CD14-positive monocyte (primary cell): Measurements from ENCODE around the gene UBE3A. TPM values are rescaled to one million over a fixed set of nuclear protein-coding genes. Genes with fewer than 3 reads are reported as not detected.
A peak's percentile ranks its signal among the peaks of the same experiment; 100 is the strongest.

Experiments
- DNase-seq, 3 donors: peaks; one replicate each; pipeline ENCODE4 v3.0.0-alpha.2; 2011 to 2022
- H2AFZ ChIP-seq: 2 replicates; pipeline ENCODE4 v1.6.0; 2012; ENCODE audit warnings: mild to moderate bottlenecking, low read depth, low read length, inconsistent platforms; ENCODE audit not compliant: insufficient read depth, poor library complexity, severe bottlenecking
- H3K27ac ChIP-seq, 2 donors: 1 replicate in 1 of 2; 2 replicates in 1 of 2; pipeline ENCODE4 v1.5.1; 2012 to 2013; ENCODE audit warnings: low read length in 2 of 2, control low read depth in 1 of 2, inconsistent platforms in 1 of 2, low read depth in 1 of 2, mild to moderate bottlenecking in 1 of 2
- H3K27me3 ChIP-seq, 2 donors: one replicate each; pipeline versions ENCODE4 v1.6.0 to v1.6.1; 2011 to 2013; ENCODE audit warnings: low read length in 2 of 2; ENCODE audit not compliant: control insufficient read depth in 2 of 2, insufficient read depth in 2 of 2
- H3K36me3 ChIP-seq, 2 donors: replicated peaks in 1 of 2; 1 replicate in 1 of 2; 2 replicates in 1 of 2; pipeline versions ENCODE4 v1.5.1 to v1.6.1; 2012 to 2013; ENCODE audit warnings: low read length in 2 of 2, control low read depth in 1 of 2, inconsistent platforms in 1 of 2, mild to moderate bottlenecking in 1 of 2; ENCODE audit not compliant: insufficient read depth in 2 of 2, control insufficient read depth in 1 of 2
- H3K4me1 ChIP-seq, 2 donors: 1 replicate in 1 of 2; 2 replicates in 1 of 2; pipeline versions ENCODE4 v1.5.1 to v1.6.1; 2012 to 2013; ENCODE audit warnings: low read length in 2 of 2, control low read depth in 1 of 2, inconsistent platforms in 1 of 2, mild to moderate bottlenecking in 1 of 2, moderate library complexity in 1 of 2; ENCODE audit not compliant: insufficient read depth in 2 of 2, control insufficient read depth in 1 of 2
- H3K4me2 ChIP-seq: replicated peaks from 2 replicates; pipeline ENCODE3; 2012; ENCODE audit warnings: low read length, moderate library complexity, mild to moderate bottlenecking; ENCODE audit not compliant: poor library complexity, severe bottlenecking; ENCODE audit errors: extremely low read depth
- H3K4me3 ChIP-seq, 3 experiments: fragments of 200-600 bp in 1 of 3; sonication (generic) in 1 of 3; replicated peaks in 1 of 3; 1 replicate in 2 of 3; 2 replicates in 1 of 3; pipeline ENCODE4 v1.5.1; 2011 to 2013; ENCODE audit warnings: low read length in 3 of 3, mild to moderate bottlenecking in 3 of 3, control low read depth in 2 of 3, low read depth in 2 of 3, inconsistent platforms in 1 of 3, moderate library complexity in 1 of 3
- H3K79me2 ChIP-seq: 2 replicates; pipeline ENCODE4 v1.6.0; 2012; ENCODE audit warnings: mild to moderate bottlenecking, control low read depth, inconsistent platforms, low read length, moderate library complexity; ENCODE audit not compliant: insufficient read depth
- H3K9ac ChIP-seq: 2 replicates; pipeline ENCODE4 v1.6.0; 2017; ENCODE audit warnings: low read length, mild to moderate bottlenecking; ENCODE audit not compliant: insufficient read depth, poor library complexity, severe bottlenecking
- H3K9me3 ChIP-seq, 2 donors: replicated peaks in 1 of 2; 1 replicate in 1 of 2; 2 replicates in 1 of 2; pipeline versions ENCODE4 v1.5.1 to v1.6.1; 2012 to 2013; ENCODE audit warnings: low read length in 2 of 2, control low read depth in 1 of 2; ENCODE audit not compliant: control insufficient read depth in 1 of 2, insufficient read depth in 1 of 2
- H4K20me1 ChIP-seq: 2 replicates; pipeline ENCODE4 v1.6.0; 2012; ENCODE audit warnings: mild to moderate bottlenecking, low read length, control low read depth, moderate library complexity; ENCODE audit not compliant: insufficient read depth
- H3K27ac Mint-ChIP-seq, 7 donors: one replicate each; pipeline ENCODE4 v1.8.0; 2020; ENCODE audit warnings: mild to moderate bottlenecking in 7 of 7, mixed read lengths in 7 of 7, moderate library complexity in 6 of 7, inconsistent platforms in 2 of 7
- H3K27me3 Mint-ChIP-seq, 3 donors: one replicate each; pipeline ENCODE4 v1.8.0; 2021 to 2022; ENCODE audit warnings: low read depth in 3 of 3, mild to moderate bottlenecking in 3 of 3, mixed read lengths in 3 of 3, moderate library complexity in 3 of 3, inconsistent platforms in 1 of 3
- H3K36me3 Mint-ChIP-seq, 2 donors: one replicate each; pipeline ENCODE4 v1.8.0; 2020; ENCODE audit warnings: mixed read lengths in 2 of 2, inconsistent platforms in 1 of 2, mild to moderate bottlenecking in 1 of 2
- H3K4me1 Mint-ChIP-seq: one replicate; pipeline ENCODE4 v1.8.0; 2020; ENCODE audit warnings: mild to moderate bottlenecking, mixed read lengths
- H3K4me3 Mint-ChIP-seq, 2 donors: one replicate each; pipeline ENCODE4 v1.8.0; 2020; ENCODE audit warnings: mild to moderate bottlenecking in 2 of 2, mixed read lengths in 2 of 2, moderate library complexity in 1 of 2
- H3K9me3 Mint-ChIP-seq, 7 donors: one replicate each; pipeline ENCODE4 v1.8.0; 2020 to 2022; ENCODE audit warnings: mixed read lengths in 7 of 7, mild to moderate bottlenecking in 6 of 7, moderate library complexity in 6 of 7, inconsistent platforms in 2 of 7
- WGBS: methylation state at CpG from one replicate; pipeline ENCODE4 v1.1.5; 2013; ENCODE audit warnings: missing lambda C conversion rate; ENCODE audit not compliant: insufficient coverage; 5-methylcytosine and 5-hydroxymethylcytosine counted together
- intact Hi-C, 2 donors: fragments of 100-400 bp; cut with micrococcal nuclease; formaldehyde crosslinking; loops; one replicate each; pipeline versions ENCODE4 v1.15.0 to v1.15.1; 2023
- polyA plus RNA-seq, 3 donors: library from polyadenylated mRNA; depleted of rRNA in 1 of 3; unstranded in 2 of 3; stranded (reverse) in 1 of 3; fragments of 300-500 nt in 2 of 3; fragments of >200 nt in 1 of 3; fragmentation: Illumina TruSeq in 2 of 3; gene quantifications; 1 replicate in 2 of 3; 2 replicates in 1 of 3; pipeline ENCODE4 v1.2.3, GENCODE V29; 2012 to 2021
- TF ChIP-seq, protein P1 (sequence below): fragments of 200-600 bp; IDR thresholded peaks from one replicate; pipeline ENCODE4 v1.8.0; 2022; ENCODE audit warnings: antibody characterized with exemption, mild to moderate bottlenecking

The UBE3A gene
- polyA plus RNA-seq, 3 donors = 13.9 to 73.3 (median 54.5) TPM

DNA sequence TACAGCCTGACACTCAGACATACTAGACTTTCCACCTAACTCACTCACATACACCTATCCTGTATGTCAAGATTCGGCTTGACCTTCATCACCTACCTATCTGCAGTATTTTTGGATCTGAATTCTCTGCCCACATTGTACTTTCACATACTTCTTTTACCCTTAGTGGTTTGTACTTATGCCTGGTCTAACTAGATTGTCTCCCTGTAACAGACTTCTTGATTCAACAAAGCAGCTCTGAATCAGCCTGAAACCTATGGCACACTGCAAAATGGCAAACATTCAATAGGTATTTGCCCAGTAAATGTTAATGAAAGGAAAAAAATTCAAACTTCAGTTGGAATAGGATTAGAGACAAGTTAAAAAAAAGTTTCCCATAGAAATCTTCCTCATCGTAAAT lies 106.5 kb downstream of the UBE3A start:
- WGBS = 86% methylated on average over 1 of the region's 2 CpGs
- no peak overlapping the region for H3K4me3 ChIP-seq

GRCh38 chr15:25331860-25332259 lies 107.0 kb downstream of the UBE3A start:
- H3K9ac ChIP-seq = no peak overlapping the region

More for the DNA sequence above, 106.5 kb downstream of the UBE3A start:
- Histone ChIP-seq H3K4me2 (no peak overlapping the region), H4K20me1 (no peaks in the 10 kb centered on the region), H3K79me2 (no peaks in the 10 kb centered on the region), H3K9me3 (peaks cover 0 to 8% of the 10 kb centered on the region in 2 donors), H2AFZ (no peak overlapping the region), H3K27ac (no peak overlapping the region), H3K4me1 (no peaks in the 10 kb centered on the region), H3K27me3 (no peaks in the 10 kb centered on the region), H3K36me3 (peaks cover 5 to 26% of the 10 kb centered on the region in 2 donors), H3K9ac (no peak overlapping the region)
- DNase-seq = no peak
- Mint-ChIP-seq H3K4me3 (no peak overlapping the region), H3K36me3 (peaks cover 22 to 45% of the 10 kb centered on the region in 2 donors), H3K27me3 (no peaks in the 10 kb centered on the region), H3K27ac (peak overlapping the region in 1 of 7 donors; percentile 13), H3K4me1 (no peaks in the 10 kb centered on the region), H3K9me3 (peaks cover 6 to 19% (median 10%) of the 10 kb centered on the region in 7 donors)
- TF ChIP-seq, protein P1, sequence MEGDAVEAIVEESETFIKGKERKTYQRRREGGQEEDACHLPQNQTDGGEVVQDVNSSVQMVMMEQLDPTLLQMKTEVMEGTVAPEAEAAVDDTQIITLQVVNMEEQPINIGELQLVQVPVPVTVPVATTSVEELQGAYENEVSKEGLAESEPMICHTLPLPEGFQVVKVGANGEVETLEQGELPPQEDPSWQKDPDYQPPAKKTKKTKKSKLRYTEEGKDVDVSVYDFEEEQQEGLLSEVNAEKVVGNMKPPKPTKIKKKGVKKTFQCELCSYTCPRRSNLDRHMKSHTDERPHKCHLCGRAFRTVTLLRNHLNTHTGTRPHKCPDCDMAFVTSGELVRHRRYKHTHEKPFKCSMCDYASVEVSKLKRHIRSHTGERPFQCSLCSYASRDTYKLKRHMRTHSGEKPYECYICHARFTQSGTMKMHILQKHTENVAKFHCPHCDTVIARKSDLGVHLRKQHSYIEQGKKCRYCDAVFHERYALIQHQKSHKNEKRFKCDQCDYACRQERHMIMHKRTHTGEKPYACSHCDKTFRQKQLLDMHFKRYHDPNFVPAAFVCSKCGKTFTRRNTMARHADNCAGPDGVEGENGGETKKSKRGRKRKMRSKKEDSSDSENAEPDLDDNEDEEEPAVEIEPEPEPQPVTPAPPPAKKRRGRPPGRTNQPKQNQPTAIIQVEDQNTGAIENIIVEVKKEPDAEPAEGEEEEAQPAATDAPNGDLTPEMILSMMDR = no peak
- intact Hi-C loops = no loop called here

More at GRCh38 chr15:25331860-25332259, 107.0 kb downstream of the UBE3A start:
- TF ChIP-seq, protein P1 = no peak
- Histone ChIP-seq H3K4me3 (no peak overlapping the region), H3K79me2 (no peaks in the 10 kb centered on the region), H3K27me3 (no peaks in the 10 kb centered on the region), H4K20me1 (no peaks in the 10 kb centered on the region), H2AFZ (no peak overlapping the region), H3K9me3 (peaks cover 0 to 8% of the 10 kb centered on the region in 2 donors), H3K36me3 (peaks cover 2 to 21% of the 10 kb centered on the region in 2 donors), H3K4me1 (no peaks in the 10 kb centered on the region), H3K4me2 (no peak overlapping the region), H3K27ac (no peak overlapping the region)
- H3K36me3 Mint-ChIP-seq = peaks cover 18 to 40% of the 10 kb centered on the region in 2 donors
- WGBS = 100% methylated on average over 1 of the region's 2 CpGs
- H3K27me3 Mint-ChIP-seq = no peaks in the 10 kb centered on the region
- H3K9me3 Mint-ChIP-seq = peaks cover 6 to 19% (median 10%) of the 10 kb centered on the region in 7 donors
- intact Hi-C loops = no loop called here
- DNase-seq = no peak
- peak overlapping the region in 1 of 7 donors; percentile 66 for H3K27ac Mint-ChIP-seq
- no peak overlapping the region for H3K4me3 Mint-ChIP-seq
- no peaks in the 10 kb centered on the region for H3K4me1 Mint-ChIP-seq
